Activated CD8-positive, alpha-beta memory T cell treated with anti-CD3 and anti-CD28 coated beads, Interleukin-2, amount 50 U/mL, for 24 hours (primary cell): Measurements from ENCODE around the gene HYCC2.
"Not testable (repeated sequence)": the region's sequence is repeated elsewhere in the genome, so short reads cannot be mapped to it uniquely, and the experiment has no call there.

ENCODE experiments used
- DNase-seq: peaks from one replicate; pipeline ENCODE4 v3.0.0-alpha.2; 2020; ENCODE audit errors: extremely low read depth

Gene HYCC2

GRCh38 chr2:201071479-201072200, at the start of gene HYCC2, which contains the start of gene NDUFB3:
HYCC2 (minus strand) TSS chr2:201071671; CDS start chr2:201024009, 47,662 bp downstream.
NDUFB3 (plus strand) TSS chr2:201072001; CDS start chr2:201078883, 6,882 bp downstream.
- DNase-seq: peak; percentile 75

DNA sequence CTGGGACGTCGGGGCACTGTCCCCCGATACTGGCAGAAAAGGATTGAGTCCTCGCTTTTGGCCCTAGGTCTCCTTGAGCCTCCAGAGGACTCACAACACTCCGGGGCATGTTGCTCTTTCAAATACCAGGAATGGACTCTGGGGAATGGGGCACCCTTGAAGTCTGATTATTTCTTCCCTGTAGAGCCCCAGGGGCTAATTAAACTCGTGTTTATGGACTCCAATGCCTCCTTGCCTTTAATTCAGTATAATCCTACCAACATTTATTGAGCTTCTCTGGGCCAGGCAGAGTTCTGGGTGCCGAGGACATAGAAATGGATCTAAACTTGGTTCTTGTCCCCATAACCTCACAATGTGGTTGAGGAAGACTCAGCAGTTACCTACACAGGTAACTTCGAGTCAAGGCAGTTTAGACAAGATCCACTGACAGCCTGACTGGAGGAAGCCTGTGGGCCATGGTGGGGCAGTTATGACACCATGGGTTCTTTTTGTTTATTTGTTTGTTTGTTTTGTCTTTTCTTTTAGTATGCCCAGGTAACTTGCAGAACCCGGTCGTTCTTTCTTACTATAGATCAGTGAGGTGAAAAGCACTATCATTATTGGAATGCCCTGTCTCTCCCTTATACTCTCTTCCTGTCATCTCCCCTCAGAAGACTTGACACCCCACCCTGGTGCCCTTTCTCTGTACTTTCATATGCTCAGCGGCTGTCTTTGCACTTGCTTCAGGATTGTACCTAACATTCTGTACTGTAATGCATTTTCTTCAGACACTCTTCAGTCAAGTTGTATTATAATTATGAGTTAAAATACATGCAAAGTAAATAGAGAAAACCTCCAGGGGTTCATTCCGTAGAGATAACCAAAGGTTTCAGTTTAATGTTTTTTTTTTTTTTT, 47.7 kb upstream of the HYCC2 start:
- DNase-seq: no peak

- peak; percentile 74 for DNase-seq
These were observed 46.9 kb upstream of the HYCC2 start for GRCh38 chr2:201118121-201118960.

- not testable (repeated sequence) for DNase-seq
These were observed 46.2 kb upstream of the HYCC2 start for GRCh38 chr2:201117735-201118094.

GRCh38 chr2:201116959-201117734, 45.7 kb upstream of the HYCC2 start:
- no peak for DNase-seq

DNA sequence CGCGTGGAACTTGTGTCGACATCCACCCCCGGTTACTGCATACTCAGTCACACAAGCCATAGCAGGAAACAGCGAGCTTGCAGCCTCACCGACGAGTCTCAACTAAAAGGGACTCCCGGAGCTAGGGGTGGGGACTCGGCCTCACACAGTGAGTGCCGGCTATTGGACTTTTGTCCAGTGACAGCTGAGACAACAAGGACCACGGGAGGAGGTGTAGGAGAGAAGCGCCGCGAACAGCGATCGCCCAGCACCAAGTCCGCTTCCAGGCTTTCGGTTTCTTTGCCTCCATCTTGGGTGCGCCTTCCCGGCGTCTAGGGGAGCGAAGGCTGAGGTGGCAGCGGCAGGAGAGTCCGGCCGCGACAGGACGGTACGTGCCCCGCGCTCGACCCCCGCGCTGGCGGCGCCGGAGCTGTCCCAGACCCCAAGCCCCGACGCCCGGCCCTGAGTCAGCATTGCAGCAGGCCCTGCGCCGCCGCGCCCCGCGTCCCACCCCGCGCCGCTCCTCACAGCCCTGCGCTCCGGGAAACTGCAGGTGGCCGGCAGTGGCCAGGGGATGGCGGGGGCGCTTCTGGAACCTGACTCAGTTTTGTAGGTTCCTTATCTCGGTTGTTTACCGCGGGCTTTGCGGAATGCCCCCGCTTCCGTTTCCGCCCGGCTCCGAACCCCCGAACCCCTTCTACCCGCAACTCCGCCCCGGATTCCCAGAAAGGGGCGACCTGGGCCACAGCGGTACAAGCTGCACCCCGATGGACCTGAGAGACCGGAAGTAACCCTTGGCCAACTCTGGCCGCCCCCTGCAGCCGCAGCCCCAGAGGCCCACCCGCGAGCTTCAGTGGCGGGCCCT, 44.9 kb upstream of the HYCC2 start, which contains the start of gene CFLAR:
TSS of gene CFLAR (plus strand) at position 50 of the 844 bp plus-strand sequence. CDS start 13,702 bp downstream, outside the sequence.
- peak; percentile 64 for DNase-seq

DNA sequence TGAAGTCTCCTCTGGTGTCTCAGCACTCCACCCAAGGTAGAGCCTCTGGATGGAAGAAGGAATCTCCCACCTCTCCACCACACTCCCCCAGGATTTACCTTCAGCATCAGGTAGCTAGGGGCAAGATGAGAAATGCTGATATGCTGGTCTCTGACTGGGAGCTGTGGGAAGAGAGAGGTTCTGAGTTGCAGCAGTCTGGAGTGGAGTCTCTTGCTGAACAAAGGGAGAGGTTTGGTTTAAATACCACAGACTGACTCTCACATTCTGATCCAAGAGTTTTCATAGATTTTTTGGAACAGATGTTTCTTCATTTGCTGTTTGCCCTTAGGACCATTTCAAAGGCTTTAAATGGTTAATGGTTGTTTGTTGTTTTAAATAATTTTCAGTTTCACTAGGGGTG, 43.4 kb upstream of the HYCC2 start:
- no peak for DNase-seq

GRCh38 chr2:201114350-201114749, 42.9 kb upstream of the HYCC2 start:
- no peak for DNase-seq

GRCh38 chr2:201111096-201111495, 39.6 kb upstream of the HYCC2 start:
- DNase-seq: no peak

GRCh38 chr2:201110615-201111014, 39.1 kb upstream of the HYCC2 start:
- DNase-seq: no peak

DNA sequence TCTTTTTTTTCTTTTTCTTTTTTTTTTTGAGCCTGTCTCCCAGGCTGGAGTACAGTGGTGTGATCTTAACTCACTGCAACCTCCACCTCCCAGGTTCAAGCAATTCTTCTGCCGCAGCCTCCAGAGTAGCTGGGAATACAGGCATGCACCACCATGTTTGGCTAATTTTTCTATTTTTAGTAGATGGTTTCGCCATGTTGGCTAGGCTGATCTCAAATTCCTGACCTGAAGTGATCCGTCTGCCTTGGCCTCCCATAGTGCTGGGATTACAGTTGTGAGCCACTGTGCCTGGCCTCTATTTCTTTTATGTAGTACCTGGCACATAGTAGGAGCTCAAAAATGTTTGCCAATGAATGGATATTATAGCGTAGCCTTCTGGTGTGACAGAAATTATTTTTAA, 37.7 kb upstream of the HYCC2 start:
- no peak for DNase-seq

- DNase-seq: no peak
These were observed 36.9 kb upstream of the HYCC2 start for GRCh38 chr2:201108341-201108740.

DNA sequence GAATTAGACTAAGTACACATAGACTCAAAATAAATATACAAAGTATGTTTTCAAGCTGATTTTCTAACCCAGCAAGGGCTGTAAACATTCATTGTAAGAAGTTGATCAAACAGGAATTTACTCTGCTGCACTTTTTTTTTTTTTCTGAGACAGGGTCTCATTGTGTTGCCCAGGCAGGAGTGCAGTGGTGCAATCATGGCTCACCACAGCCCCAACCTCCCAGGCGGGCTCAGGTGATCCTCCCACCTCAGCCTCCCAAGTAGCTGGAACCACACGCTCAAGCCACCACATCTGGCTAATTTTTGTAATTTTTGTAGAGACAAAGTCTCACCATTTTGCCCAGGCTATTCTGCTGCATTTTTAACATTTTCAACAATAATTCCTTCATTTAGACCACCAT, 36.2 kb upstream of the HYCC2 start:
- DNase-seq: no peak

GRCh38 chr2:201105759-201106158, 34.3 kb upstream of the HYCC2 start:
- no peak for DNase-seq

GRCh38 chr2:201100497-201100896, 29.0 kb upstream of the HYCC2 start:
- no peak for DNase-seq

- no peak for DNase-seq
These were observed 22.1 kb upstream of the HYCC2 start for GRCh38 chr2:201093573-201093972.

DNA sequence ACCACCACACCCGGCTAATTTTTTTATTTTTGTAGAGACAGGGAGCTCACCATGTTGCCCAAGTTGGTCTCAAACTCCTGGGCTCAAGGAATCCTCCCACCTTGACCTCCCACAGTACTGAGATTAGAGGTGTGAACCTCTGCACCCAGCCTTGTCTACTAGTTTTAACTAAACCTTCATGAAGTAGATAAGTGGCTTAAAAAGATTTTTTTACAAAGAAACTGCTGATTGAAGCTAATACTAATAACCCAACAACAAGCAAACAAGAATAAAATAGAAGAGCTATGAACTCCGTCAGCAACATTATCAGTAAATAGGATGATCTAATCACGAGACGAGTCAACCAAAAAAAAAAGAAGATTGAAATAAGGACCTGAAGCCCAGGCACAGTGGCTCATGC, 19.1 kb upstream of the HYCC2 start:
- no peak for DNase-seq

DNA sequence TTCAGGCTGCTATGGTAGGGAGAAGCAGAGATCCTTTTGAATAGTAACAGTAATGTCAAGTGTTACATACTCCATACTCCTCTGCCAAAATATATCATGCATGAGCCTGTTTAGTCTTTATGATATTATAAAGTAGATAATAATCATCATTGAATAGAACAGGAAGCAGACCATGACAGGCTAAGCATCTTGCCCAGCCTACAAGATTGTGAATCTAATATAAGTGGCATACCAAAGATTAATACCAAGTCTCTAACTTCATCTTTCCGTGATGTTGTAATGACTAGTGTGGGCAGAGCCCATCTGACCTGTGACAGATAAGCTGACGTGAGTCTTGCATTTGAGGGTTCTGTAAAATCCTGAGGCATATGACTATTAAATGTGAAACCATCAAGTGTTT, 13.4 kb upstream of the HYCC2 start:
- DNase-seq: no peak

DNA sequence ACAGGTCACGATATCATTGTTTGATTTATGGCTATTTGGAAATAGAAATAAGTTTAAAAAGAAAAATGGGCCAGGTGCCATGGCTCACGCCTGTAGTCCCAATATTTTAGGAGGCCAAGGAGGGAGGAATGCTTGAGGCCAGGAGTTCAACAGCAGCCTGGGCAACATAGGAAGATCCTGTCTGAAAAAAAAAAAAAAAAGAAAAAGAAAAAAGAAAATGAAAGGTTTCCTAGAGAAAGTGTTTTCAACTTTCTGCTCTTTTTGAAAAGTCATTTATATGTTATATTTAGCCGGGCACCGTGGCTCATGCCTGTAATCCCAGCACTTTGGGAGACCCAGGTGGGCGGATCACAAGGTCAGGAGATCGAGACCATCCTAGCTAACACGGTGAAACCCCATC, 3.5 kb upstream of the HYCC2 start:
- no peak for DNase-seq

- no peak for DNase-seq
These were observed 1.6 kb upstream of the HYCC2 start for GRCh38 chr2:201073071-201073470.
